ENCODE results near the gene ANKRD44. TPM values are rescaled to one million over a fixed set of nuclear protein-coding genes. Genes with fewer than 3 reads are reported as not detected.

The ANKRD44 gene
- total RNA-seq, 2 experiments from 2014 or later = 210 to 249 TPM

DNA sequence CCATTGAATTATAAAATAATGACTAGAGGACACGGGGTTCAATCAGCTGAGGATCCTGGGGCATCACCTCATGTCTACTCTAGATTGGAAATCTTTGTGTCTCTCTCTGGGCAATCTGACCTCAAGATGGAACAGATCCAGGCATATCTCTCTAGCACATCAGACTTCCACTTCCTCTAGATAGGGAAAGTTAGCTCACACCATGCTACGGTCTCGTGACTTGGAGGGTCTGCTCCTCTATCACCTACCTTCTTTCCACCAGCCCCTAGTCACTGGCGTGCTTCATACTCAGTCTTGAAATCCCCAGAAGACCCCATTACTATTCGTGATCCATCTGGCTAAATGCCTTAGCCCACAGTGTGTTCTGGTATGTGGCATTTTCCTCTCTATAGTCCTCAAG, 148.8 kb downstream of the ANKRD44 start:
- CTCF ChIA-PET = interaction anchor here (0.7 kb wide), 1 partner anchor 15 kb away, joined by 4 read pairs; no protein-coding TSS in a partner anchor
- H3K27me3 Mint-ChIP-seq = no peaks in the 10 kb centered on the region
- H3K9me3 Mint-ChIP-seq (ENCODE audit: low read depth) = peaks cover under 1% of the 10 kb centered on the region
- H3K27ac Mint-ChIP-seq = no peak overlapping the region
- ATAC-seq (no peak), DNase-seq (no peak)
- H3K4me3 Mint-ChIP-seq = no peak overlapping the region
- peaks cover 63% of the 10 kb centered on the region for H3K4me1 Mint-ChIP-seq
- peaks cover 22% of the 10 kb centered on the region for H3K36me3 Mint-ChIP-seq

GRCh38 chr2:197159661-197160211, 150.8 kb downstream of the ANKRD44 start:
- peaks cover 29% of the 10 kb centered on the region for H3K36me3 Mint-ChIP-seq
- H3K9me3 Mint-ChIP-seq (ENCODE audit: low read depth) = peaks cover 3% of the 10 kb centered on the region
- no peak overlapping the region for H3K4me3 Mint-ChIP-seq
- H3K27me3 Mint-ChIP-seq = no peaks in the 10 kb centered on the region
- ATAC-seq (peak; percentile 87), DNase-seq (peak; percentile 66)
- H3K27ac Mint-ChIP-seq = peak overlapping the region; percentile 66
- CTCF ChIA-PET = interaction anchor here (0.9 to 2.3 kb wide), 2 partner anchors 9 kb away, joined by 4 to 10 read pairs; no protein-coding TSS in a partner anchor
- H3K4me1 Mint-ChIP-seq = peaks cover 65% of the 10 kb centered on the region

GRCh38 chr2:197158591-197159550, 151.7 kb downstream of the ANKRD44 start:
- H3K4me3 Mint-ChIP-seq = no peak overlapping the region
- CTCF ChIA-PET = interaction anchor here (1.1 to 2.3 kb wide), 3 partner anchors 9 to 46 kb away, joined by 4 to 10 read pairs (median 5); no protein-coding TSS in a partner anchor
- ATAC-seq = no peak

DNA sequence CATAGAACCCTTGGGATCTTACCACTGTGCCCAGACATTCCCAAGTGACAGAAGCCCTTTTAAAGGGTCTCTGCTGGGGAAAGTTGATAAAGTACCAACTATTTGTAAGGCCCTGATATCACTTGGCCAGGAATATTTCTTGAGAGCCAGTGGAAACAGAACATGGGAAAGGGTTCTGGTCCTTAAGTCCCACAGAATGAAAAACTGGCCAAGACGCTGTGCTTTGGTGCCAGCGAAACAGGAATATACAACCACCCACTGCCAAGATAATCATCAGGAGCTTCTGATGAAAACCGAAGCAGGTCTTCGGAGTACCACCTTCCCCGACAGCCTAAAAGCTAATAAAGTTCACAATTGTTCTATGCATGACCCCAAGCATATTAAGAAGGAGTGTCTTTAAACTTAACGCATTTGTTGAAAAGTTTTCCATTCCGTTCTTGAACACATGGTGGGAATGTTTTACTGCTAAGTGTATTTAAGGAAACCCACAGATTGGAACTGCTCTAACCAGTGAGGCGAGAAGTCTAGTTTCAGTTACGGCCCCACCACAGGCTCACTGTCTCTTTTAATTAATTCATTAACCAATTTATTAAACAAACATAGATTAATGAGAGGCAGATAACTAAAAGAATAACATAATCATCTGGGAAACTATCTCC, 152.6 kb downstream of the ANKRD44 start:
- no peak for ATAC-seq
- H3K27me3 Mint-ChIP-seq = no peaks in the 10 kb centered on the region
- CTCF ChIA-PET = interaction anchor here (1.1 to 2.3 kb wide), 3 partner anchors 10 to 45 kb away, joined by 4 to 10 read pairs (median 5); no protein-coding TSS in a partner anchor
- H3K27ac Mint-ChIP-seq = no peak overlapping the region
- no peak for DNase-seq
- peaks cover 33% of the 10 kb centered on the region for H3K36me3 Mint-ChIP-seq
- no peak overlapping the region for H3K4me3 Mint-ChIP-seq
- peaks cover 69% of the 10 kb centered on the region for H3K4me1 Mint-ChIP-seq
- peaks cover 3% of the 10 kb centered on the region for H3K9me3 Mint-ChIP-seq (ENCODE audit: low read depth)

More at GRCh38 chr2:197158591-197159550, 151.7 kb downstream of the ANKRD44 start:
- no peak for DNase-seq
- Mint-ChIP-seq H3K27ac (no peak overlapping the region), H3K4me1 (peaks cover 66% of the 10 kb centered on the region), H3K9me3 (ENCODE audit: low read depth) (peaks cover 3% of the 10 kb centered on the region), H3K27me3 (no peaks in the 10 kb centered on the region), H3K36me3 (peaks cover 28% of the 10 kb centered on the region)

DNA sequence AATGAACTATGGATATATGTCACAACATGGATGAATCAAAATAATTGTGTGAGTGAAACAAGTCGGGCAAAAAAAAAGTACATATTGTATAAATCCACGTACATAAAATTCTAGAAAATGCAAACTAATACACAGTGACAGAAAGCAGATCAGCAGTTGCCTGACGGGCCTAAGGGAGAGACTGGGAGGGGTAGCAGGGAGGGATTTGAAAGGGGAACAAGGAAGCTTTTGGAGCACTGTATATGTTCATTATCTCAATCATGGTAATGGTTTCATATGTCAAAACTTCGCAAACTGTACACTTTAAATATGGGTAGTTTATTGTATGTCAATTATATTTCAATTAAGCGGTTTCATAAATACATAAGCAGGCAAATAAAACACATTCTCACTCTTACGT, 153.8 kb downstream of the ANKRD44 start:
- CTCF ChIA-PET = interaction anchor here (0.9 kb wide), 1 partner anchor 9 kb away, joined by 3 read pairs; no protein-coding TSS in a partner anchor
- Mint-ChIP-seq H3K9me3 (ENCODE audit: low read depth) (peaks cover 3% of the 10 kb centered on the region), H3K4me3 (no peak overlapping the region), H3K36me3 (peaks cover 40% of the 10 kb centered on the region), H3K4me1 (peaks cover 69% of the 10 kb centered on the region), H3K27me3 (no peaks in the 10 kb centered on the region), H3K27ac (no peak overlapping the region)
- ATAC-seq (no peak), DNase-seq (no peak)

DNA sequence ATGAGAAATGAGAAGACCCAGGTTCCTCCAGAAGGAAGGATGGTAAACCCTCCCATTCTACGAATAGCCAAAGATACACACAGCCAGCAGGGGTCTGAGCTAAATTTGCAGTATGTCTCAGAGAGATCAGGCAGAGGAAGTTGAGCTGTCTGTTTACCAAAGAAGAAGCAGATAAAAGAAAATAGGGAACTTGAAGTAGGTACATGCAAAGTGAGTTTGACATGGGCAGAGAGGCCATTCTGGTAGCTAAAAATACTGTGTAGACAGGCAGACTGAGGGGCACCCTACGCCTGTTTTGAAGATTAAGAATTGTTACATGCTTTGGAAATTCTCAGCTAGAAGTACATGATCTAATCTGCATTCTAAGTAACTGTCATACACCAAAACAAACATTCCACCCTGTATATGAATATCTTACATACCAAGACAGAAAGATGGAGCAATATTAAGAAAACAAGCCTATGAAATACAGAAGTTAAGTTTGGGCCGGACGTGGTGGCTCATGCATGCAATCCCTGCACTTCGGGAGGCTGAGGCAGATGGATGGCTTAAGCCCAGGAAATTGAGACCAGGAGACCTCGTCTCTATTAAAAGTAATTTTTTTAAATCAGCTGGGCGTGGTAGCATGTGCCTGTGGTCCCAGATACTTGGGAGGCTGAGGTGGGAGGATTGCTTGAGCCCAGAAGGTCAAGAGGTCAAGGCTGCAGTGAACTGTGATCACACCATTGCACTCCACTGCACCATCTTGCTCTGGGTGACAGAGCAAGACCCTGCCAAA, 157.9 kb downstream of the ANKRD44 start:
- CTCF ChIA-PET = interaction anchor here (1.1 to 2.3 kb wide), 2 partner anchors 16 to 39 kb away, joined by 5 to 12 read pairs; no protein-coding TSS in a partner anchor

DNA sequence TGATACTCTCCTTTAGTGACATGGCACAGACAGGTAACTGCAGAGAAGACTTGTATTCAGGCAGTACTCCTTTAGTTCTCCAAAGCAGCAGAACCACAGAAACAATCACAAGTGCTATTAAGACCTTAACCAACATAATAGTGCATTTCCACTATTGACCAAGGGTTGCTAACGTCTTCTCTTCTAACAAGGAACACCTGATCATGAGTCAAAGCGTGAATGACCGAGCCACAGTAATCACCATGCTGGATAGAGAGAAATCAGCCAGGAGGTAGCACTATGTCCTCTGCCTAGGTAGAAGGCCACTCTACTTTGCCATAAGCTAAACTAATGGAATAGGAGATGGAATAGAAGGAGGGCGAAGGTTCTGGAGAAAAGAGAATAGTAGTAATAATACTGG, 161.0 kb downstream of the ANKRD44 start:
- CTCF ChIA-PET = interaction anchor here (1.3 to 1.4 kb wide), 2 partner anchors 10 to 36 kb away, joined by 4 read pairs; no protein-coding TSS in a partner anchor
- H3K27me3 Mint-ChIP-seq = no peaks in the 10 kb centered on the region
- peak overlapping the region; percentile 1 for H3K27ac Mint-ChIP-seq
- H3K4me1 Mint-ChIP-seq = peaks cover 80% of the 10 kb centered on the region
- H3K9me3 Mint-ChIP-seq (ENCODE audit: low read depth) = no peaks in the 10 kb centered on the region
- peaks cover 30% of the 10 kb centered on the region for H3K36me3 Mint-ChIP-seq
- ATAC-seq = no peak
- DNase-seq = no peak
- H3K4me3 Mint-ChIP-seq = no peak overlapping the region

More for the DNA sequence above, 157.9 kb downstream of the ANKRD44 start:
- Mint-ChIP-seq H3K4me3 (no peak overlapping the region), H3K36me3 (peaks cover 40% of the 10 kb centered on the region), H3K27me3 (no peaks in the 10 kb centered on the region), H3K27ac (peak overlapping the region; percentile 22), H3K9me3 (ENCODE audit: low read depth) (peaks cover 3% of the 10 kb centered on the region), H3K4me1 (peaks cover 71% of the 10 kb centered on the region)
- no peak for DNase-seq
- peak; percentile 39 for ATAC-seq

DNA sequence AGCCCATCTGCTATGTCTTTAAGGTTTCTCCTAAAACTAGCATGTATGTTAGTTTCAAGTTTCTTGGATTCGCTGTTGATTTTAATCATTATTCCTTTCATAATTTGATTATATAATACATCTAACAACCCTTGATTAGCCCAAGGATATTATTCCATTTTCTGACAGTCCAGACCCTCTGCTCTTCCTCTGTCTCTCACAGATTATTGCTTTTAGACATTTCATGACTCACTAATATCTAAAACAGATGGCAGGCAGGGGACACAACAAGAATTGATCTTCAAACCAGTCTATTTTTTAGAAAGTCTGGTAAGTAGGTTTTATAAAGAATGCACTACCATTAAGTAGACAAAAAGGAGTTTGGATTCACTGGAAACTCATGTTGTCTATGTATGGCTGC, 162.2 kb downstream of the ANKRD44 start:
- Mint-ChIP-seq H3K27me3 (no peaks in the 10 kb centered on the region), H3K4me3 (no peak overlapping the region), H3K4me1 (peaks cover 74% of the 10 kb centered on the region), H3K9me3 (ENCODE audit: low read depth) (no peaks in the 10 kb centered on the region), H3K36me3 (peaks cover 34% of the 10 kb centered on the region), H3K27ac (no peak overlapping the region)
- DNase-seq (no peak), ATAC-seq (no peak)
- CTCF ChIA-PET = no interaction called here

DNA sequence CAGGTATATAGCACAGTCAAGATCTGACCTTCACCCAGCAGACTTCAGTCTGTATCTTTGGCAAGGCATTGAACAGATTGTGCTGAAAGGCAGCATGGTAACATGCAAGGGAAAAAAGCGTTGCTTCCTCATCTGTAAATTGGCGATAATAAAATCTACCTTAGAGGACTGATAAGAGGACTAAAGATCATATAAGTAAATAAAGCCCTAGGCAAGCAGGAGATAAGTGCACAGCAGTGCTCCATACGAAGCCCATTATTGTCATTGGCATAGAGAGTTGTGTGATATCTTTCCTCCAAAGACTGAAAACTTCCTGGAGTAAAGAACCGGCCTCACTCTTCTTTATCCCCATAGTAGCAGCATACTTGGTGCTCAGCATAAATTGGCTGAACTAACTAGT, 162.6 kb downstream of the ANKRD44 start:
- Mint-ChIP-seq H3K27ac (no peak overlapping the region), H3K9me3 (ENCODE audit: low read depth) (no peaks in the 10 kb centered on the region), H3K36me3 (peaks cover 32% of the 10 kb centered on the region), H3K4me3 (no peak overlapping the region), H3K4me1 (peaks cover 70% of the 10 kb centered on the region), H3K27me3 (no peaks in the 10 kb centered on the region)
- CTCF ChIA-PET = interaction anchor here (1.0 to 1.3 kb wide), 2 partner anchors 8 to 34 kb away, joined by 3 read pairs; no protein-coding TSS in a partner anchor
- ATAC-seq = no peak
- DNase-seq = no peak

GRCh38 chr2:197146995-197147394, 163.6 kb downstream of the ANKRD44 start:
- Mint-ChIP-seq H3K4me3 (no peak overlapping the region), H3K4me1 (peaks cover 69% of the 10 kb centered on the region), H3K27ac (peak overlapping the region; percentile 70), H3K27me3 (no peaks in the 10 kb centered on the region), H3K36me3 (peaks cover 31% of the 10 kb centered on the region), H3K9me3 (ENCODE audit: low read depth) (no peaks in the 10 kb centered on the region)
- DNase-seq = no peak
- CTCF ChIA-PET = interaction anchor here (1.0 to 1.3 kb wide), 2 partner anchors 9 to 33 kb away, joined by 3 read pairs; no protein-coding TSS in a partner anchor
- ATAC-seq = peak; percentile 10

DNA sequence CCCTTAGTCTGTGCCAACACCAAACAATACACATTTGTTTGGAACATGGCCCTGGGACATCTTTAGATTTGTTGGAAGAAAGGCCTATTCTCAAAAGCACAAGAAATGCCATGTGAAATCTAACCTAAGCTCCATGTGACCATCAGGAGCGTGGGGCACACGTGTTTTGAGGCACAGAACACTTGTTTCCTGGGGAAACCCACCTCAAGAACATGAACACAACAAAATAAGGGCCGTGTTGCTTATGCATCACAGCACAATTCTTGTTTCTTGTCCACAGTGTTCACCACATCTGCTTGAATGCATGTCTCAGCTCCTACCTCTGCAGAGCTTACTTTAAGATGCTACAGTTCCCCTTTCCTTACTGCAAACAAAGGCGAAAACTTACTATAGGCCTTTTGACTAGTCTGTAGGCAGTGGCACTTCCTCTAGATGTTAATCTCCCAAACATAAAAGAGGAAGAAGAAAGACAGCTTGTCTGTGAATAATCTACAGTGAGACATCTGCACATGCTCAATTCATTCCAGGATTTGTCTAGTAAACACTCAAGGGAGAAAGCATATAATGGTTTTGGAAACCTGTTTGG, 165.0 kb downstream of the ANKRD44 start:
- Mint-ChIP-seq H3K9me3 (ENCODE audit: low read depth) (no peaks in the 10 kb centered on the region), H3K4me1 (peaks cover 70% of the 10 kb centered on the region), H3K36me3 (peaks cover 26% of the 10 kb centered on the region), H3K27me3 (no peaks in the 10 kb centered on the region), H3K27ac (peak overlapping the region; percentile 52), H3K4me3 (no peak overlapping the region)
- DNase-seq (no peak), ATAC-seq (peak; percentile 54)
- CTCF ChIA-PET = interaction anchor here (0.8 to 1.9 kb wide), 5 partner anchors 13 to 44 kb away, joined by 3 to 5 read pairs (median 4); no protein-coding TSS in a partner anchor

GRCh38 chr2:197144183-197144582, 166.4 kb downstream of the ANKRD44 start:
- Mint-ChIP-seq H3K27ac (no peak overlapping the region), H3K4me3 (no peak overlapping the region), H3K27me3 (no peaks in the 10 kb centered on the region), H3K4me1 (peaks cover 70% of the 10 kb centered on the region), H3K36me3 (peaks cover 27% of the 10 kb centered on the region), H3K9me3 (ENCODE audit: low read depth) (no peaks in the 10 kb centered on the region)
- ATAC-seq = no peak
- no peak for DNase-seq
- CTCF ChIA-PET = interaction anchor here (1.3 to 1.9 kb wide), 2 partner anchors 29 to 31 kb away, joined by 3 to 5 read pairs; no protein-coding TSS in a partner anchor

All from activated CD8-positive, alpha-beta memory T cell treated with anti-CD3 and anti-CD28 coated beads, Interleukin-2, amount 10 ng/mL, durations not matched to agents 7 days and 5 days (primary cell).